ENCODE results near the gene OR2B2.

The OR2B2 gene

DNA sequence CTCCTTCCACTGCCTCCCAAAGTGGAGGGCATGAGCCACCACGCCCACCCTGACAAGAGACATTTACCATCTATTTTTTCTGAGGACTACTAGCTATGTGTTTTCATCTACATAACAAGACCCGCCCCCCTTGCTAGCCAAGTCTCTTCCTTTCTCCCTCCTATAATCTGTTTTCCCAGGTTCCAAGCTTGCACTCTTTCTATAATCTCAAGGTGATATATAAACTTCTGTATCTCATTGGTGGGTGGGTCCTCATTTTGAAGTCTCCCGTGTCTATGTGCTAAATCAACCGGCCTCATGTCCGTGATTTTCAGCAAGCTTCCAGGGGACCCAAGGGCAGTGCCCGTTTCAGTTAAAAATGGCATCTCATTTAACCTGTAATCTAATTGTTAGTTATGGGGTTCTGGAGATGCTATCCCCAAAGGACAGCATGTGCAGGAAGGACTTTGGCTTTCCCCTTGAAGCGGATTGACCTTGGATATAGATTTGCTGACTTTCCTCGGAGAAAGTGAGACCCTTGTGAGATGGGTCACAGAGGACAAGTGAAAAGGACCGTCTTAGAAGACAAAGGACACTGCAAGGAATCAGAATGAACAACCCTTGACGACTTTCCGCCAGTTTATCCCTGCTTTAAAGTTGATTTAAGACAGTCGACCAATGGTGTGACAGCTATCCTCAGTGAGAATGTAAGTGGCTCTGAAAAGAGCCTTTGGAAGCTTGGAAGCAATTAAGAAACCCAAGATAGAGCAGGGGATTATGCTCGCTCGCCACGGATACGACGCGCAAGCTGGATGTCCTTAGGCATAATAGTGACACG, 22.4 kb downstream of the OR2B2 start:
- Histone ChIP-seq H3K9me3 (ENCODE audit: control insufficient read depth, insufficient read depth, low read depth, low read length) (no peaks in the 10 kb centered on the region), H3K36me3 (ENCODE audit: control insufficient read depth in 2 of 2, insufficient read depth in 1 of 2, low read length in 2 of 2) (no peaks in the 10 kb centered on the region), H3K4me1 (ENCODE audit: control insufficient read depth, insufficient read depth, low read length) (no peaks in the 10 kb centered on the region), H3K4me3 (ENCODE audit: low read depth, low read length) (no peak overlapping the region), H3K27ac (ENCODE audit: extremely low read depth, low read depth, low read length) (no peak overlapping the region)
- no peak for TF ChIP-seq ZSCAN18 (tag by site-specific recombination; IDR thresholded peaks at IDR 0.05)
- TF ChIP-seq KLF16 (tag by site-specific recombination; IDR thresholded peaks at IDR 0.05), result no peak
- TF ChIP-seq ZNF473 (tag by site-specific recombination; IDR thresholded peaks at IDR 0.05), result no peak
- no peak for TF ChIP-seq ZNF558 (tag by site-specific recombination; IDR thresholded peaks at IDR 0.05)
- TF ChIP-seq ZBTB17 (tag by site-specific recombination; IDR thresholded peaks at IDR 0.05), result no peak
- no peak for TF ChIP-seq SP2 (tag by site-specific recombination; IDR thresholded peaks at IDR 0.05)
- TF ChIP-seq, protein P1, sequence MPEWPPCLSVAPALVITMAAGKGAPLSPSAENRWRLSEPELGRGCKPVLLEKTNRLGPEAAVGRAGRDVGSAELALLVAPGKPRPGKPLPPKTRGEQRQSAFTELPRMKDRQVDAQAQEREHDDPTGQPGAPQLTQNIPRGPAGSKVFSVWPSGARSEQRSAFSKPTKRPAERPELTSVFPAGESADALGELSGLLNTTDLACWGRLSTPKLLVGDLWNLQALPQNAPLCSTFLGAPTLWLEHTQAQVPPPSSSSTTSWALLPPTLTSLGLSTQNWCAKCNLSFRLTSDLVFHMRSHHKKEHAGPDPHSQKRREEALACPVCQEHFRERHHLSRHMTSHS (tag by site-specific recombination; IDR thresholded peaks at IDR 0.05), result no peak
- TF ChIP-seq, protein P2, sequence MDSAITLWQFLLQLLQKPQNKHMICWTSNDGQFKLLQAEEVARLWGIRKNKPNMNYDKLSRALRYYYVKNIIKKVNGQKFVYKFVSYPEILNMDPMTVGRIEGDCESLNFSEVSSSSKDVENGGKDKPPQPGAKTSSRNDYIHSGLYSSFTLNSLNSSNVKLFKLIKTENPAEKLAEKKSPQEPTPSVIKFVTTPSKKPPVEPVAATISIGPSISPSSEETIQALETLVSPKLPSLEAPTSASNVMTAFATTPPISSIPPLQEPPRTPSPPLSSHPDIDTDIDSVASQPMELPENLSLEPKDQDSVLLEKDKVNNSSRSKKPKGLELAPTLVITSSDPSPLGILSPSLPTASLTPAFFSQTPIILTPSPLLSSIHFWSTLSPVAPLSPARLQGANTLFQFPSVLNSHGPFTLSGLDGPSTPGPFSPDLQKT (IDR thresholded peaks at IDR 0.05; ENCODE audit: borderline replicate concordance, low read depth, low read length), result no peak
- no peak for TF ChIP-seq TRIM28 (IDR thresholded peaks at IDR 0.05; ENCODE audit: borderline replicate concordance, low read length)
- TF ChIP-seq ZNF175 (tag by site-specific recombination; IDR thresholded peaks at IDR 0.05), result no peak
- TF ChIP-seq, protein P3, sequence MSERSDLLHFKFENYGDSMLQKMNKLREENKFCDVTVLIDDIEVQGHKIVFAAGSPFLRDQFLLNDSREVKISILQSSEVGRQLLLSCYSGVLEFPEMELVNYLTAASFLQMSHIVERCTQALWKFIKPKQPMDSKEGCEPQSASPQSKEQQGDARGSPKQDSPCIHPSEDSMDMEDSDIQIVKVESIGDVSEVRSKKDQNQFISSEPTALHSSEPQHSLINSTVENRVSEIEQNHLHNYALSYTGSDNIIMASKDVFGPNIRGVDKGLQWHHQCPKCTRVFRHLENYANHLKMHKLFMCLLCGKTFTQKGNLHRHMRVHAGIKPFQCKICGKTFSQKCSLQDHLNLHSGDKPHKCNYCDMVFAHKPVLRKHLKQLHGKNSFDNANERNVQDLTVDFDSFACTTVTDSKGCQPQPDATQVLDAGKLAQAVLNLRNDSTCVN (tag by site-specific recombination; optimal IDR thresholded peaks at IDR 0.05), result no peak
- TF ChIP-seq HOXC10 (CRISPR knock-in tag; IDR thresholded peaks at IDR 0.05), result no peak
- TF ChIP-seq ZNF341 (tag by site-specific recombination; IDR thresholded peaks at IDR 0.05; ENCODE audit: low read depth), result no peak
- TF ChIP-seq EGR2 (tag by site-specific recombination; IDR thresholded peaks at IDR 0.05; ENCODE audit: low read depth), result no peak
- TF ChIP-seq, protein P4, sequence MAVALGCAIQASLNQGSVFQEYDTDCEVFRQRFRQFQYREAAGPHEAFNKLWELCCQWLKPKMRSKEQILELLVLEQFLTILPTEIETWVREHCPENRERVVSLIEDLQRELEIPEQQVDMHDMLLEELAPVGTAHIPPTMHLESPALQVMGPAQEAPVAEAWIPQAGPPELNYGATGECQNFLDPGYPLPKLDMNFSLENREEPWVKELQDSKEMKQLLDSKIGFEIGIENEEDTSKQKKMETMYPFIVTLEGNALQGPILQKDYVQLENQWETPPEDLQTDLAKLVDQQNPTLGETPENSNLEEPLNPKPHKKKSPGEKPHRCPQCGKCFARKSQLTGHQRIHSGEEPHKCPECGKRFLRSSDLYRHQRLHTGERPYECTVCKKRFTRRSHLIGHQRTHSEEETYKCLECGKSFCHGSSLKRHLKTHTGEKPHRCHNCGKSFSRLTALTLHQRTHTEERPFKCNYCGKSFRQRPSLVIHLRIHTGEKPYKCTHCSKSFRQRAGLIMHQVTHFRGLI (tag by site-specific recombination; IDR thresholded peaks at IDR 0.05), result no peak
- TF ChIP-seq GLIS1 (tag by site-specific recombination; IDR thresholded peaks at IDR 0.05), result no peak
- no peak for TF ChIP-seq REPIN1 (tag by site-specific recombination; IDR thresholded peaks at IDR 0.05; ENCODE audit: low read depth)
- no peak for TF ChIP-seq ZNF174 (tag by site-specific recombination; IDR thresholded peaks at IDR 0.05)
- TF ChIP-seq, protein P5, sequence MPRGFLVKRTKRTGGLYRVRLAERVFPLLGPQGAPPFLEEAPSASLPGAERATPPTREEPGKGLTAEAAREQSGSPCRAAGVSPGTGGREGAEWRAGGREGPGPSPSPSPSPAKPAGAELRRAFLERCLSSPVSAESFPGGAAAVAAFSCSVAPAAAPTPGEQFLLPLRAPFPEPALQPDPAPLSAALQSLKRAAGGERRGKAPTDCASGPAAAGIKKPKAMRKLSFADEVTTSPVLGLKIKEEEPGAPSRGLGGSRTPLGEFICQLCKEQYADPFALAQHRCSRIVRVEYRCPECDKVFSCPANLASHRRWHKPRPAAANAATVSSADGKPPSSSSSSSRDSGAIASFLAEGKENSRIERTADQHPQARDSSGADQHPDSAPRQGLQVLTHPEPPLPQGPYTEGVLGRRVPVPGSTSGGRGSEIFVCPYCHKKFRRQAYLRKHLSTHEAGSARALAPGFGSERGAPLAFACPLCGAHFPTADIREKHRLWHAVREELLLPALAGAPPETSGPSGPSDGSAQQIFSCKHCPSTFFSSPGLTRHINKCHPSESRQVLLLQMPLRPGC (tag by site-specific recombination; IDR thresholded peaks at IDR 0.05), result no peak
- TF ChIP-seq HOXA7 (CRISPR knock-in tag; IDR thresholded peaks at IDR 0.05; ENCODE audit: borderline replicate concordance), result no peak
- ChIA-PET CTCF (interaction anchor here (0.7 kb wide), 1 partner anchor 21 kb away, joined by 6 read pairs; no protein-coding TSS in a partner anchor), POLR2A (interaction anchor here (0.8 to 2.8 kb wide), 4 partner anchors 18 to 80 kb away, joined by 3 to 18 read pairs (median 11); a partner anchor contains a TSS)

Measured in HEK293 (cell line).